Ovary (tissue), 3 donors: Measurements from ENCODE around the gene GSTM4.
"Not testable (repeated sequence)": the region's sequence is repeated elsewhere in the genome, so short reads cannot be mapped to it uniquely, and the experiment has no call there.

Experiments used
- CTCF ChIP-seq, 3 donors: fragments of 450-650 bp in 2 of 3; fragments of 200-600 bp in 1 of 3; IDR thresholded peaks; one replicate each; pipeline versions ENCODE4 v1.5.1 to v1.8.0; 2016 to 2022; ENCODE audit warnings: antibody characterized with exemption in 3 of 3, mild to moderate bottlenecking in 1 of 3
- EP300 ChIP-seq: sonication (generic); formaldehyde crosslinking; IDR thresholded peaks from one replicate; pipeline ENCODE4 v1.6.1; 2017; ENCODE audit warnings: antibody characterized with exemption
- POLR2A ChIP-seq: fragments of 450-650 bp; IDR thresholded peaks from one replicate; pipeline ENCODE4 v1.6.1; 2017; ENCODE audit warnings: antibody characterized with exemption, mild to moderate bottlenecking, moderate library complexity
- donor health status: DM: no; HTN: no; CAD: no.

- not testable (repeated sequence) for TF ChIP-seq EP300; CTCF (IDR thresholded peaks at IDR 0.05); POLR2A
These were observed 29.5 kb downstream of the GSTM4 start for GRCh38 chr1:109685399-109685798.
